ENCODE measurements around the gene HOXC12. TPM values are rescaled to one million over a fixed set of nuclear protein-coding genes. Genes with fewer than 3 reads are reported as not detected.

HOXC12 gene
- total RNA-seq, 2 experiments from 2014 or later: not detected

GRCh38 chr12:53988541-53989226 is 34.0 kb downstream of the HOXC12 start:
- peaks cover 47% of the 10 kb centered on the region for H3K4me1 ChIP-seq (ENCODE audit: insufficient read depth, low read length, poor library complexity, severe bottlenecking)
- DNase-seq (ENCODE audit: low spot score): no peak
- H3K27ac ChIP-seq (ENCODE audit: low read depth, low read length, poor library complexity, severe bottlenecking): no peak overlapping the region
- ChIA-PET POLR2A (interaction anchor here (0.6 to 0.7 kb wide), 3 partner anchors 35 to 994 kb away, joined by 3 read pairs; no protein-coding TSS in a partner anchor), CTCF (ENCODE audit: unreplicated experiment) (interaction anchor here (0.6 to 1.4 kb wide), 3 partner anchors 209 to 226 kb away, joined by 3 read pairs; no protein-coding TSS in a partner anchor)
- peak overlapping the region; percentile 57 for H3K4me2 ChIP-seq (ENCODE audit: low read length)
- H3K9me3 ChIP-seq (ENCODE audit: low read length): no peaks in the 10 kb centered on the region
- TF ChIP-seq EZH2phosphoT487 (IDR thresholded peaks at IDR 0.05; ENCODE audit: borderline replicate concordance, low read depth, low read length): no peak
- no peaks in the 10 kb centered on the region for H3K9me2 ChIP-seq (ENCODE audit: insufficient read depth, low read length)
- no TSS peak for BruUV-seq (replicated peaks)
- no peaks in the 10 kb centered on the region for H4K20me1 ChIP-seq (ENCODE audit: insufficient read depth, low read length)
- no peak overlapping the region for H2AFZ ChIP-seq (ENCODE audit: low read length)
- no peaks in the 10 kb centered on the region for H3K79me2 ChIP-seq (ENCODE audit: insufficient read depth, low read depth, low read length)
- intact Hi-C loops (cut with micrococcal nuclease; ENCODE audit: unreplicated experiment): loop anchor here (2.0 to 10.0 kb wide), 3 partner anchors 194 to 284 kb away; no protein-coding TSS in a partner anchor
- no peaks in the 10 kb centered on the region for H3K36me3 ChIP-seq (ENCODE audit: insufficient read depth, low read length)
- peak overlapping the region; percentile 17 for H3K4me3 ChIP-seq (ENCODE audit: low read depth, low read length, poor library complexity, severe bottlenecking)

GRCh38 chr12:53989227-53990113 is 34.8 kb downstream of the HOXC12 start:
- peak overlapping the region; percentile 17 for H3K4me3 ChIP-seq (ENCODE audit: low read depth, low read length, poor library complexity, severe bottlenecking)
- no peaks in the 10 kb centered on the region for H3K36me3 ChIP-seq (ENCODE audit: insufficient read depth, low read length)
- no peak overlapping the region for H3K27ac ChIP-seq (ENCODE audit: low read depth, low read length, poor library complexity, severe bottlenecking)
- intact Hi-C loops (cut with micrococcal nuclease; ENCODE audit: unreplicated experiment): loop anchor here (2.0 to 10.0 kb wide), 3 partner anchors 195 to 285 kb away; no protein-coding TSS in a partner anchor
- POLR2A ChIA-PET: interaction anchor here (0.6 to 0.7 kb wide), 2 partner anchors 34 to 995 kb away, joined by 3 read pairs; no protein-coding TSS in a partner anchor
- TF ChIP-seq CTCF (conservative IDR thresholded peaks at IDR 0.05; ENCODE audit: low read length) (peak; percentile 92), EZH2phosphoT487 (IDR thresholded peaks at IDR 0.05; ENCODE audit: borderline replicate concordance, low read depth, low read length) (0 out of 2 replicates have a peak, but pooled peaks have one; percentile 44)
- CTCF ChIA-PET (ENCODE audit: unreplicated experiment): interaction anchor here (0.6 kb wide), 1 partner anchor 208 kb away, joined by 3 read pairs; no protein-coding TSS in a partner anchor
- BruUV-seq (replicated peaks): no TSS peak
- no peaks in the 10 kb centered on the region for H3K79me2 ChIP-seq (ENCODE audit: insufficient read depth, low read depth, low read length)
- H2AFZ ChIP-seq (ENCODE audit: low read length): no peak overlapping the region
- peaks cover 39% of the 10 kb centered on the region for H3K4me1 ChIP-seq (ENCODE audit: insufficient read depth, low read length, poor library complexity, severe bottlenecking)
- peak; percentile 83 for DNase-seq (ENCODE audit: low spot score)
- H3K9me3 ChIP-seq (ENCODE audit: low read length): no peaks in the 10 kb centered on the region
- no peaks in the 10 kb centered on the region for H4K20me1 ChIP-seq (ENCODE audit: insufficient read depth, low read length)
- H3K4me2 ChIP-seq (ENCODE audit: low read length): peak overlapping the region; percentile 57
- no peaks in the 10 kb centered on the region for H3K9me2 ChIP-seq (ENCODE audit: insufficient read depth, low read length)

Data from OCI-LY7 (cell line).